Iris pigment epithelial cell (primary cell): ENCODE data around the gene FBXW12.
"Not testable (repeated sequence)": the region's sequence is repeated elsewhere in the genome, so short reads cannot be mapped to it uniquely, and the experiment has no call there.

Experiments used
- DNase-seq: peaks from one replicate; pipeline ENCODE4 v3.0.0-alpha.2; 2011; ENCODE audit warnings: low read depth

The FBXW12 gene

GRCh38 chr3:48371651-48372376 lies at the start of gene FBXW12:
Gene FBXW12, plus strand, starts transcription at chr3:48372219. Its CDS starts 549 bp downstream, at chr3:48372768.
- no peak for DNase-seq

GRCh38 chr3:48331706-48332435 lies 40.1 kb upstream of the FBXW12 start:
- DNase-seq, result not testable (repeated sequence)

- DNase-seq, result not testable (repeated sequence)
These were observed 38.4 kb upstream of the FBXW12 start, which contains the start of gene SPINK8 for GRCh38 chr3:48333346-48334245. Gene SPINK8, minus strand, starts transcription at chr3:48333661. Its CDS starts 5,320 bp downstream, at chr3:48328341.

GRCh38 chr3:48334605-48335004 lies 37.4 kb upstream of the FBXW12 start:
- no peak for DNase-seq

GRCh38 chr3:48335286-48335685 lies 36.7 kb upstream of the FBXW12 start:
- not testable (repeated sequence) for DNase-seq

GRCh38 chr3:48337536-48337935 lies 34.5 kb upstream of the FBXW12 start:
- DNase-seq, result peak; percentile 30

GRCh38 chr3:48338635-48339034 lies 33.4 kb upstream of the FBXW12 start:
- DNase-seq, result peak; percentile 4

- DNase-seq, result no peak
These were observed 28.6 kb upstream of the FBXW12 start for GRCh38 chr3:48343432-48343831.

- DNase-seq, result no peak
These were observed 27.0 kb upstream of the FBXW12 start for GRCh38 chr3:48344867-48345507.

- DNase-seq, result no peak
These were observed 26.0 kb upstream of the FBXW12 start for GRCh38 chr3:48345946-48346572.

GRCh38 chr3:48347500-48347899 lies 24.5 kb upstream of the FBXW12 start:
- no peak for DNase-seq

GRCh38 chr3:48352546-48352945 lies 19.5 kb upstream of the FBXW12 start:
- no peak for DNase-seq

GRCh38 chr3:48353987-48354386 lies 18.0 kb upstream of the FBXW12 start:
- no peak for DNase-seq

GRCh38 chr3:48356419-48356818 lies 15.6 kb upstream of the FBXW12 start:
- DNase-seq, result no peak

GRCh38 chr3:48361928-48362327 lies 10.1 kb upstream of the FBXW12 start:
- no peak for DNase-seq

- no peak for DNase-seq
These were observed 7.2 kb upstream of the FBXW12 start for GRCh38 chr3:48364840-48365239.

- DNase-seq, result no peak
These were observed 4.8 kb upstream of the FBXW12 start for GRCh38 chr3:48367201-48367600.

GRCh38 chr3:48369693-48370332 lies 2.2 kb upstream of the FBXW12 start:
- DNase-seq, result no peak

- no peak for DNase-seq
These were observed 1.7 kb upstream of the FBXW12 start for GRCh38 chr3:48370333-48370713.

- no peak for DNase-seq
These were observed 355 bp downstream of the FBXW12 start for GRCh38 chr3:48372377-48372770.
